Activated T-helper 9 cell treated with anti-CD3 and anti-CD28 coated beads, Interleukin-2, amount 50 U/mL, for 16 hours (primary cell): ENCODE measurements around the gene B4GALT3.

Experiments used
- DNase-seq: peaks from one replicate; pipeline ENCODE4 v3.0.0-alpha.2; 2020; ENCODE audit warnings: low read depth

B4GALT3 gene

DNA sequence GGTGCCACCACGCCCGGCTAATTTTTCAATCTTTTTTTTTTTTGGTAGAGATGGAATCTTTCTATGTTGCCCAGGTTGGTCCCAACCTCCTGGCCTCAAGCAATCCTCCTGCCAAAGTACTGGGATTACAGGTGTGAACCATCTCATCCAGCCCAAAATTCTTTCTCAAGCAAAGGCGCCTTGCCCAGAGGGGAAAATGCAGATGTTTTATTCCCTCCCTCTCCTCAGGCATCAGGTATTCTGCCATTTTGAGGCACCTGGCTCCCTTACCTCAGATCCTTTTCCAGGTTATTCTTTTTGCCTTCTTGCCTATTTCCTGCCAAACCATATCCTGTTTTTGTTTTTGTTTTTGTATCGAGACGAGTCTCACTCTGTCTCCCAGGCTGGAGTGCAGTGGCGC lies 11.1 kb upstream of the B4GALT3 start:
- no peak for DNase-seq

DNA sequence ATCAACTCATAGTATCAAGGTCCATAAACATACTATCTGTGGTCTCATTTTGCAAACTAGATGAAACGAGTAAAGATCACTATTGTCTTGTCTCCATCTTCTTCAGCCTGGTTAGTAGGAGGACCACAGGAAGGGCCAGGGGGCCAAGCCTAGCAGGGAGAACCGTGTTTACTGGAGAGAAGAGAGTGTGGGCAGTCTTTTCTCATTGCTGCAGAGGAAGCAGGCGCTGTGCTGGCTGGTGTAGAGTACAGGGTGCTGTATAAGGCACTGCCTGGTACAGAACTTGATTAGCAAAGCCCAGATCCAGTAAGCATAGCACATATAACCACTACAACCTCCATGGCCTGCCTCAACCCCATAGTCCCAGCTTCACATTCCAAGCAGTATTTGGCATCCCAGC lies 10.0 kb upstream of the B4GALT3 start:
- DNase-seq: no peak

GRCh38 chr1:161185732-161186311 lies 8.5 kb upstream of the B4GALT3 start:
- no peak for DNase-seq

GRCh38 chr1:161185282-161185682 lies 8.0 kb upstream of the B4GALT3 start:
- peak; percentile 48 for DNase-seq

DNA sequence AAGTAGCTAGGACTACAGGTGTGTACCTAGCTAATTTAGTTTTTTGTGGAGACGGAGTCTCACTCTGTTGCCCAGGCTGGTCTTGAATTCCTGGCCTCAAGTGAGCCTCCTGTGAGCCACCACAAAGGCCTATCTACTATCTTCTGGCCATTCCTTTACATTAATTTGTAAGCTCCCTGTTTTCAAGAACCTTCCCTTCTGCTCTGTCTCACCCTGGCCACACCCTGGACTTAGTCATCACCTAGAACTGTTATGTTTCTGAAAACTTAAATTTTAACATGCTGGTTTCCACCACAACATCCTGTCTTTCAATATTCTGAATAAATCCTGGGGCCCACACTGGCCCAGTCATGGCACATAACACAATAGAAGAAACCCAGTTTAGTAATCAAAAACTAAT lies 4.9 kb upstream of the B4GALT3 start:
- peak; percentile 38 for DNase-seq

DNA sequence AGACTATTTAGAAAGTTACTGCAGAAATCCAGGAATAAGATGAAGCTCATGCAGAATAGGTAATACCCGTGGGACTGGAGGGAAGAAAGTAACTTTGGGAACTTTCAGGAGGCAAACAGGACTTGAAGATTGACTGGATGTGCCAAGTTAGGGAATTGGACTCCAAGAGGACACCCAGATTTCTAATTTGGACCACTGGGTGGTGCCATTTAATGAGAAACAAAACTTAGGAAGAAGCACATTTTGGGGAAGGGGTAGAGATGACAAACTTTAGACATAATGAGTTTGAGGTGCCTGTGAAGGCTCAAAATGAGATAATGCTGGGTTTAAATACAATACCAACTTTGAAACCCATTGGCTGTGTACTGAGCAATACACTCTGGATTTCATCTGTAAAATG lies 3.3 kb upstream of the B4GALT3 start:
- no peak for DNase-seq

DNA sequence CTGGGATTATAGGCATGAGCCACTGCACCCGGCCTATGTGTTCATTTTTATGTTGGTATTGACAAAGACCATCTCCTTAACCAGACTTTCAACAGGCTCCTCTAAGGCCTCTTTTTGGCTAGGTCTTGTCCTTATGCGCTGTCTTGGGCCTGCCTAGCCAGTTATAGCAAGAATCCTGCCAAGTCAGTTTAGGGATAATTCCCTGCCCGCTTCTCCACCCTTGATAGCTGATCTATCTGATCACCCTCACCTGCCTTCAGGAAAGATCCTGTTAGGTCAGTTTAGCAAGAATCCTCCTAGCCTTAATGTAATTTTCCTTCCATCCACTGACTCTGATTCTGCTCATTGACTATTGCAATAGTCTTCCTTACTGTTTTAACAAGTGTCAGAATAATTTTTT lies 2.4 kb upstream of the B4GALT3 start:
- DNase-seq: no peak

DNA sequence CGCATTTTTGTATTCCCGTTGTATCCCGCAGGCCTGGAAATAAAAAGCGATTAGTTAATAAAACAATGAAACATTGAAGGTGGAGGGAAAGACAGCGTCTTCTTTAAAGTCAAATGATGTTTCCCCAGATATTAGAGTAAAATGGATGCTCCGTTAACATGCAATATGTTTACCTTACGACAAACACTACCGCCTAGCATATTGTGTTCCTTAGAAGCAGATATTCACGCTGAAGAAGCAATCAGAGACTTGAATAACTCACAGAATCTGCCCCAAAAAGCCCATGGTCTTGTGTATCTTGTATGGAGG lies 583 bp upstream of the B4GALT3 start:
- no peak for DNase-seq

- no peak for DNase-seq
Measured at GRCh38 chr1:161176468-161177111, 717 bp downstream of the B4GALT3 start.

DNA sequence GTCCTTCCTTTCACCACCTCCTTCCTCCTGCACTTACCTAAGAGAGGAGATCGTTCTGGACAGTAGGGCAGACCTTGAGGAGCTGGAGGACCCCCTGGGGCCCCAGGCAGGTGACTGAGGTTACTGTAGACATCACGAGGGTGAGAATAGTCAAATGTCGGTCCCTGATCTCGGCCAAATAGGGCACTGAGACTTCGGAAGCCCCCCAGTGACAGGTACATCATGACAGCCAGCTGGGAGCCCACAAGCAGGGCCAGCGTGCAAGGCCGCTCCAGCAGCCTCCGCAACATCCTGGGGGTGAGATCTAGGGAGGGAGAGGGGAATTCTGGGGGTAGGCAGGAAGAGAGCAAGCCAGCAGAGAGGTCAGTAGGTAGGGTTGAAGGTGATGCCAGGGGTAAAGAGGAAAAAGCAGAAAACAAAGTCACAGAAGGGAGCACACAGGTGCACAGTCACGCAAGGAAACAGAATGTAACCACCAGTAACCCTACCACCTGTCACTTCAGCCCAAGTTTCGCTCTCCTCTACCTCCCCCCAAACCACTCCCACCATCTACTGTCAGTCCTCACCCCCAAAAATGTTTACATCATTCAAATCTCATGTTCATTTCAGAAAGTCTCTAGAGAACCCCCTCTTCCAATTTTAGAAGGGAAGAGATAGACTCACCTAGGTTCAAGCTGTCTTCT lies 1.4 kb downstream of the B4GALT3 start:
- no peak for DNase-seq

- no peak for DNase-seq
Measured at GRCh38 chr1:161174911-161175310, 2.4 kb downstream of the B4GALT3 start.

GRCh38 chr1:161173711-161174110 lies 3.6 kb downstream of the B4GALT3 start:
- DNase-seq: no peak

DNA sequence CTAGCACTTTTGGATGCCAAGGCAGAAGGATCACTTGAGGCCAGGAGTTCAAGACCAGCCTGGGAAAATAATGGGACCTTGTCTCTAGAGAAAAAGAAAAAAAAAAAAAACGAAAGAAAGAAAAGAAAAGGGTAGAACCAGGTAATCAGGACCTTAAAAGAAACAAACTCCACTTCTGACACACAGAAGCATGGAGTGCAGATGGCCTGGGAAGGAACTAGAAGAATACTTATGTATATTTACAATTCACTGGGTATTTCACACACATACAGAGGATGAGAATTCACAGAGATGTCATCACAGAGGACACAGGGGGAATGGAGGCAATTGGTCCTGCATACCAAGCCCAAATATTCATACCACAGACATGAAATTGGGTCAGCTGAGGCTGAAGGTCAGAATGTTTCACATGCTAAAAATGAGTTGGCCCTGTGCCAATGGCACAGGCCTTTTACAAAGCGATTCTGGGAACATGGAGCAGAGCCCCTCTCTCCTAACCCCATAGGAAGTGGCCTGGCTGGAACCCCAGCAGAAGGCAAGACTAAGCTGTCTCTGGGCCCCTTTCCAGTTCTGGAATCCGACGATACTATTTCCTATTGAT lies 4.4 kb downstream of the B4GALT3 start:
- DNase-seq: no peak

DNA sequence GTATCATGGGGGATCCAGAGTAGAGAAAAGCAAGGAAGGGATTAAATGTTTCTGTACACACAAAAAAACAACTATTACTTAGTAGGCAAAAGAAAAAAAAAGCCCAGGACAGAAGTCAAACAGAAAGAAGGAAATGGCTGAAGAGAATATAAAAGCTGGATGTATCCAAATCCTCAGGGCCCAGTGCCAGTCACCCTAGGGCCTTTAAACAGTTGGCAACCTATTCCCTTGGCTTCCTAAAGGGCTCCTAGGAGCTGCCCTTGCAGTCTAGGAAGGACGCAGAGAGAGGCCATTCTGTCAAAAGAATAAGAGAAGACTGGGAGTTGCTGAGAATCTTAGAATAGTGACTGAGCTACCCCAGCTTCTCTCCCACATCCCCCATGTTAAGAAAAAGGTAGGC lies 5.0 kb downstream of the B4GALT3 start:
- DNase-seq: no peak

DNA sequence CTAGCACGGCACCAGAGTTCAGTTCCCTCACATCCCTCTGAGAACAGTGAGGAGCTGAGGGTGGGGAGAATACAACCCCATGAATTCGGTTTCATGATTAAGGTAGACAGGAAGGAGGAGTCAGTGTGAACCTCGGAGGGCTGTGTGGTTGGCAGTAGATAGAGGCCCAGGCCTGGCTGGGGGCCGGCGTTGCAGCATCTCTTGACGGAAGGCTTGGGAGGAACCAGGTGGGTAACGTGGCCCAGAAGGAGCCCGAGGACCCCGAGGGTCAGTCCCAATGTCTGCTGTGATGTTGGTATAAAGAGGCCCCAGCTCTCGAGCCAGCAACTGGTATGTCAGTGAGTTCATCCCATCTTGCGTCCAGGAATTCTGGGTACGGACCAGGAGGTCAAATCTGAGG lies 5.6 kb downstream of the B4GALT3 start:
- no peak for DNase-seq

DNA sequence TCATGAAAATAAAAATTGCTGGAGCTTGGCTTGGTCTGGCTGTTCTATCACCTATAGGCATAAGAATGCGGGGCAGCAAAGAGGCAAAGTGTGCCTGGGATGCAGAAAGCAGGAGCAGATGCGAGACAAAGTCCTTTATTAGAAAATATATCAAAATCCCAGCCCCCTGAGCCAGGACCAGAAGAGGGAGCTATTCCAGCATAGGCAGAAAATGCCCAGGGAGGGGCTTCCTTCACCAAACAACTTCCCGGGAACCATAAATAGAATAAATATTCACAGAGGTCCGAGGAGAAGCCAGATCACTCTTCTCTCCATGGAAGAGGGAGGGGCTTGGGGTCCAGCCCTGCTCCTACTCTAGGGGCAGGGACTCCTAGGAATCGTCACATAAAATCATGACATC lies 6.1 kb downstream of the B4GALT3 start:
- DNase-seq: no peak

- no peak for DNase-seq
Measured at GRCh38 chr1:161168906-161169305, 8.4 kb downstream of the B4GALT3 start.

DNA sequence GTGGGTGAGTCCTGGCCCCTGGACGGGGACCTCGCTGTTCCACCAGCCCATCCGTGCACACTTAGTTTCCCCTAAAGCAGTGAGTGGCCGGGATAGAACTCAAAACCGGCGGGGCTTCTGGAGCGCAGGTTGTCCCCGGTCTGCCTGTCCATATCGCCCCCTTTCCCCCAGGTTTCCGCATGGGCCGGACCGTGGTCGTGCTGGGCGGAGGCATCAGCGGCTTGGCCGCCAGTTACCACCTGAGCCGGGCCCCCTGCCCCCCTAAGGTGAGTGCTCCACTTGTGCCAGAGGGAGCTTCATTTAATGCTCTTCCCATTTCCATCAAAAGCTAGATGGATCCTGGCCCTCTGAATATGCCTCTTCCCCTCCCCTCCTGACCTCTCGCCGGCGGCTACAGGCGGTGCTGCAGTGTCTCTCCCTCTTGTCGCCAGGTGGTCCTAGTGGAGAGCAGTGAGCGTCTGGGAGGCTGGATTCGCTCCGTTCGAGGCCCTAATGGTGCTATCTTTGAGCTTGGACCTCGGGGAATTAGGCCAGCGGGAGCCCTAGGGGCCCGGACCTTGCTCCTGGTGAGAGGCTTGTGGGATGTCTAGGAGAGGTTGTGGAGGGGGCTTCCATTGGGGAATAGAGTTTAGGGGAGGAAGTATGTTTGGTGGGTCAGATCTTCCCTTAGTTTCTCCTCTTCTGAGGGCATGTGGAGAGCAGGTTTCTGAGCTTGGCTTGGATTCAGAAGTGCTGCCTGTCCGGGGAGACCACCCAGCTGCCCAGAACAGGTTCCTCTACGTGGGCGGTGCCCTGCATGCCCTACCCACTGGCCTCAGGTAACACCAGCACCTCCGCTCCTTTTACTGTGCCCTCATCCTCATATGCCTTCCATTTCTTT lies 10.4 kb downstream of the B4GALT3 start:
- DNase-seq: no peak

DNA sequence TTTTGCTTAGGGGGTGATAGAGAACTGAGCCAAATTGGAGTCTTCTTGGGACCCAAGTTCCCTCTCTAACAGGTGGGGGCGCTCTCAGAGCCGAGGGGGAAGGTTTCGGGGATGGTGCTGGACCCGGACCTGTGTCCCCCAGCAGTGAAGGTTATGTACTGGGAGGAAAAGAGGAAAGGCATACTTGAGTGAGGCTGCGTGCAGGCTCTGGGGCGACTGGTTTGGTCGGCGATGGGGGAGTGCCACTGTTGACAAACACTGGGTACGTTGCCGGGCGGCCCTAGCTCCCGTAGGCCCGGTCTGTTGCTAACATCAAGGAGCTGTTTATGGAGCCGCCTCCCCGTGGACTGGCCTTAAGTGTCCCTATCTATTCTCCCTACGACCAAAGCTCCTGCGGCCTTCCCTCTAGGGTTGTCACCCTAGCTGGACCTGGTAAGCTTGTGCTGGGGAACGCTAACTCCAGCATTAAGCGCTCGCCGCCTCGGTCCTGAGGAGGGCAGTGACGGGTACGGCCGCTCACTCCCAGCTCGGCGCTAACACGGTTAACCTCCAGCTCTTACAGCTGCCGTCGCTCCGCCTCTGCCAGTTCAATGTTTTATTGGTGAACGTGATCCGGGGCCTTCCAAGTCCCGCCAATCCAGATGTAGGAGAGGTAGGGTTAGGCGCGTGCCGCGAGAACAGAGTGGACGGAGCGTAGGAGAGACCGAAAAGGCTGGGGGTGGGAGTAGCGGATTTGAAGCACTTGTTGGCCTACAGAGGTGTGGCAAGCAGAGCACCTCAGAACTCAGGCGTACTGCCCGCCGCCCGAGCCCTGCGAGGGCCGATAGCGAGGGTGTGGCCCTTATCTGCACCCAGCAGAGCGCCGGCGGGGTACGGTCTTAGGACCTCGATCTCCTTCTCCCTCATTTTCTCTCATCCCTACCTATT lies 11.3 kb downstream of the B4GALT3 start, which contains the start of gene PPOX:
Gene PPOX (plus strand): TSS at position 685 of the 927 bp plus-strand sequence. CDS start 422 bp downstream, outside the sequence.
- peak; percentile 85 for DNase-seq

DNA sequence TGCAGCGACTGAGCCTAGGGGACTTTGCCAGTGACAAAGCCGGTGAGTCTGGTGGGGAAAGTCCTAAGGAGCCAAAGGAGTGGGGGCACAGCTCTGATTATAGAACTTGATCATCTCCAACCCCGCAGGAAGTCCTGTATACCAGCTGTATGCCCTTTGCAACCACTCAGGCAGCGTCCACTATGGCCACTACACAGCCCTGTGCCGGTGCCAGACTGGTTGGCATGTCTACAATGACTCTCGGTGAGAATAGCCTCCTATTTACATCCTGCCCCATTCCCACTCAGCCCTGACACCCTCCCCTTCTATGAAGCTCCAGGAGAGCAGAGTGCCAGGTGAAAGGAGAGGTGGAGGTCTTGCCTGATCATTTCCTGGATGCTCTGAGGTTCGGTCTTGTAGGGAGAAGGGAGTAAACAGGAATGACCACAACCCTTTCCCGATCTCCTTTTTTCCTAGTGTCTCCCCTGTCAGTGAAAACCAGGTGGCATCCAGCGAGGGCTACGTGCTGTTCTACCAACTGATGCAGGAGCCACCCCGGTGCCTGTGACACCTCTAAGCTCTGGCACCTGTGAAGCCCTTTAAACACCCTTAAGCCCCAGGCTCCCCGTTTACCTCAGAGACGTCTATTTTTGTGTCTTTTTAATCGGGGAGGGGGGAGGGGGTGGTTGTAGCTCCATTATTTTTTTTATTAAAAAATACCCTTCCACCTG lies 12.3 kb downstream of the B4GALT3 start:
- no peak for DNase-seq

- no peak for DNase-seq
Measured at GRCh38 chr1:161163793-161164192, 13.5 kb downstream of the B4GALT3 start.
